B cell (primary cell): Measurements from ENCODE around the gene RASL10A.

Source experiments
- CTCF ChIP-seq: fragments of 200-600 bp; IDR thresholded peaks from one replicate; pipeline ENCODE4 v1.8.0; 2022; ENCODE audit warnings: antibody characterized with exemption, mild to moderate bottlenecking
- EZH2 ChIP-seq: IDR thresholded peaks from 2 replicates; pipeline ENCODE4 v1.6.1; 2012; ENCODE audit warnings: borderline replicate concordance, low read depth, mild to moderate bottlenecking, moderate library complexity, low read length; ENCODE audit not compliant: insufficient read depth, poor library complexity, severe bottlenecking

- TF ChIP-seq CTCF (no peak), EZH2 (no peak)
These were observed 3.9 kb downstream of the RASL10A start for GRCh38 chr22:29311464-29312217.
